Type B pancreatic cell (in vitro differentiated cells): Measurements from ENCODE around the gene WDR91. TPM values are rescaled to one million over a fixed set of nuclear protein-coding genes. Genes with fewer than 3 reads are reported as not detected.

Source experiments
- DNase-seq: peaks from one replicate; pipeline ENCODE4 v3.0.0; 2021; ENCODE audit warnings: mixed read lengths; ENCODE audit not compliant: unreplicated experiment; ENCODE audit errors: extremely low spot score
- H3K27ac Mint-ChIP-seq: 2 replicates; pipeline ENCODE4 v1.8.0; 2021; ENCODE audit warnings: mild to moderate bottlenecking, mixed read lengths
- H3K27me3 Mint-ChIP-seq: 2 replicates; pipeline ENCODE4 v1.8.0; 2021; ENCODE audit warnings: mixed read lengths
- H3K36me3 Mint-ChIP-seq: 2 replicates; pipeline ENCODE4 v1.8.0; 2021; ENCODE audit warnings: mixed read lengths
- H3K4me1 Mint-ChIP-seq: one replicate; pipeline ENCODE4 v1.8.0; 2021; ENCODE audit warnings: mixed read lengths; ENCODE audit not compliant: unreplicated experiment
- H3K4me3 Mint-ChIP-seq: 2 replicates; pipeline ENCODE4 v1.8.0; 2021; ENCODE audit warnings: mild to moderate bottlenecking, mixed read lengths
- H3K9me3 Mint-ChIP-seq: 2 replicates; pipeline ENCODE4 v1.8.0; 2021; ENCODE audit warnings: mixed read lengths
- CTCF ChIP-seq: fragments of 200-600 bp; sonication (generic); conservative IDR thresholded peaks from 2 replicates; pipeline ENCODE4 v1.5.0; 2021; ENCODE audit warnings: antibody characterized with exemption, mild to moderate bottlenecking
- total RNA-seq: library from RNA; stranded (reverse); gene quantifications from 2 replicates; pipeline ENCODE4 v1.2.1, GENCODE V29; 2021; ENCODE audit warnings: low replicate concordance

WDR91 gene
- total RNA-seq, 1 donor from 2014 or later: 25.8 TPM

DNA sequence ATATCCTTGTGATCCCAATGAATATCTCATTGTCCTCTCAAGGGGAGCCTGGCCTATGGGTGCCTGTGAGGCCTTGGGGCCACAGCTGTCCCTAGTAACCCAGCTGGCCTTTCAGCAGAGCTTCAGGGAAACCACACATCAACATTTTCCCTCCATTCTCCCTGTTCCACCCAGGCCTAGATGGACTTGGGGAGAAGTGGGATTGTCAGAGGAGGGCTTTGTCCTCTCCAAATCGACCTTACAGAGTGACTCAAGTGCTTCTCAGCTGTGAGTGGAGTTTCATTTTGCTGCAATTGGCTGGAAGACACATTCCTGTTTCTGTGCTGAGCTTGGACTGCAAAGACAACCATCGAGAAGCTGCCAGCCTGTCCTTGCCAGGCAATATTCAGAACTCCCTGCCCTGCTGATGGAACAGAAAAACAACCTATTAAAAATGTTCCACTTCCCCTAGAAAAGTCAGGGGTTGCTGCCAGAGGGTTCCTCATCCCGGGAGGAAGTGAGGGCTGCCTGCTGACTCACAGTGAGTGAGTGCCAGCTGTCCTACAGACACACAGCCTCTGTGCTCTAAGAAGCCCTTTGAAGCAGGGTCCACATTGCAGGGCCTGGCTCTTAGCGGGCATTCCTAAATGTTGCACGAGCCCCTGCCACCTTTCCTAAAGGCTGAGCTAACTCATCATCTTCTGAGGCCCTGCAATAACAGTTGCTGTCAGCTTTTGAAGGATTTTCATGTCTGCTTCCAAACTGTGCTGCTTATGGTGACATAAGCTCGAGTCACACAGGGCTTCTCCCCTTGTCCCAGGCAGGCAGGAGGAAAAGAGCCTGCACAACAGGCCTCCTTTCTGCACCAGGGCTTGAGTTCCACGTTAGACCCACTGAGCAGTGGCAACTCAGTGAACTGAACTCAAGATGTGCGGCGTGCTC lies 42.8 kb upstream of the WDR91 start:
- Mint-ChIP-seq H3K27ac (no peak overlapping the region), H3K9me3 (no peaks in the 10 kb centered on the region), H3K36me3 (no peaks in the 10 kb centered on the region), H3K4me1 (peaks cover 10% of the 10 kb centered on the region), H3K4me3 (no peak overlapping the region), H3K27me3 (no peaks in the 10 kb centered on the region)
- no peak for DNase-seq
- no peak for TF ChIP-seq CTCF

GRCh38 chr7:135251496-135252391 lies 40.4 kb upstream of the WDR91 start:
- Mint-ChIP-seq H3K27ac (peak overlapping the region; percentile 15), H3K4me1 (peaks cover 3% of the 10 kb centered on the region), H3K27me3 (no peaks in the 10 kb centered on the region), H3K36me3 (no peaks in the 10 kb centered on the region), H3K9me3 (no peaks in the 10 kb centered on the region), H3K4me3 (no peak overlapping the region)
- no peak for TF ChIP-seq CTCF
- DNase-seq: no peak

GRCh38 chr7:135248546-135248945 lies 37.2 kb upstream of the WDR91 start:
- Mint-ChIP-seq H3K27me3 (peaks cover 6% of the 10 kb centered on the region), H3K36me3 (no peaks in the 10 kb centered on the region), H3K4me3 (no peak overlapping the region), H3K9me3 (peaks cover 4% of the 10 kb centered on the region), H3K4me1 (peaks cover 3% of the 10 kb centered on the region), H3K27ac (no peak overlapping the region)
- DNase-seq: peak; percentile 27
- no peak for TF ChIP-seq CTCF

- Mint-ChIP-seq H3K4me3 (no peak overlapping the region), H3K27me3 (peaks cover 6% of the 10 kb centered on the region), H3K36me3 (no peaks in the 10 kb centered on the region), H3K4me1 (peaks cover 3% of the 10 kb centered on the region), H3K9me3 (peaks cover 4% of the 10 kb centered on the region), H3K27ac (no peak overlapping the region)
- no peak for TF ChIP-seq CTCF
- DNase-seq: peak; percentile 58
These were observed 36.6 kb upstream of the WDR91 start for GRCh38 chr7:135247746-135248471.

DNA sequence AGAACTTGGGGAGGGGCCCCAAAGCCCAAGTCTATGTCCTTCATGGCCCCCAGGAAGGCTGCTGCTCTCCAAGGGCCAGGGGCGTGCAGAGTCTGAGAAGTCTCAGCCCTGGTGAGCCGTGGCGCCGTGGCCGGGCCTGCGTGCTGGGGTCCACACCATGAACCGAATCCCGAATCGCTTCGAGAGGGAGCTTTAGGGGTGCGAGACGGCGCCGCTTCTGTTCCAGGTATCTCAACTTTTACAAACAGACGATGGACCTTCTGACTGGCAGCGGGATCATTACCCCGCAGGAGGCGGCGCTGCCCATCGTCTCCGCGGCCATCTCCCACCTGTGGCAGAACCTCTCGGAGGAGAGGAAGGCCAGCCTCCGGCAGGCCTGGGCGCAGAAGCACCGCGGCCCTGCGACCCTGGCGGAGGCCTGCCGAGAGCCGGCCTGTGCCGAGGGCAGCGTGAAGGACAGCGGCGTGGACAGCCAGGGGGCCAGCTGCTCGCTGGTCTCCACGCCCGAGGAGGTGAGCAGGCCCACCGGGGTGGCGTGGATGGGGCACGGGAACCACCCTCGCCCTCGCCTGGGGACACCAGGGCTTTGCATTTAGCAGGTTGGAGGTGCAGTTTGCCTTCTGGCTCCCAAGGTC lies 35.0 kb upstream of the WDR91 start:
- DNase-seq: peak; percentile 65
- H3K27ac Mint-ChIP-seq: no peak overlapping the region
- H3K4me3 Mint-ChIP-seq: no peak overlapping the region
- TF ChIP-seq CTCF: no peak
- H3K36me3 Mint-ChIP-seq: no peaks in the 10 kb centered on the region
- peaks cover 4% of the 10 kb centered on the region for H3K9me3 Mint-ChIP-seq
- no peaks in the 10 kb centered on the region for H3K4me1 Mint-ChIP-seq
- H3K27me3 Mint-ChIP-seq: peaks cover 6% of the 10 kb centered on the region
